Ovary (tissue), 9 donors: ENCODE data around the gene ERG. TPM values are rescaled to one million over a fixed set of nuclear protein-coding genes. Genes with fewer than 3 reads are reported as not detected.

Source experiments
- DNase-seq, 5 donors: peaks; one replicate each; pipeline ENCODE4 v3.0.0-alpha.2; 2019 to 2020
- H3K27ac ChIP-seq, 2 donors: fragments of 200-600 bp; one replicate each; pipeline versions ENCODE4 v1.5.1 to v1.8.0; 2019 to 2022
- H3K27me3 ChIP-seq: fragments of 200-600 bp; one replicate; pipeline ENCODE4 v1.8.0; 2022
- H3K36me3 ChIP-seq: fragments of 200-600 bp; sonication (generic); one replicate; pipeline ENCODE4 v1.5.1; 2019
- H3K4me1 ChIP-seq: one replicate; pipeline ENCODE4 v1.8.1; 2013; ENCODE audit warnings: mild to moderate bottlenecking, moderate library complexity; ENCODE audit not compliant: insufficient read depth
- H3K4me3 ChIP-seq: fragments of 200-600 bp; sonication (generic); one replicate; pipeline ENCODE4 v1.5.1; 2017
- H3K9me3 ChIP-seq, 2 donors: fragments of 200-600 bp in 1 of 2; sonication (generic) in 1 of 2; one replicate each; pipeline versions ENCODE4 v1.5.1 to v1.8.1; 2013 to 2019; ENCODE audit warnings: mild to moderate bottlenecking in 1 of 2, moderate library complexity in 1 of 2
- EP300 ChIP-seq: sonication (generic); formaldehyde crosslinking; IDR thresholded peaks from one replicate; pipeline ENCODE4 v1.6.1; 2017; ENCODE audit warnings: antibody characterized with exemption
- POLR2A ChIP-seq: fragments of 450-650 bp; IDR thresholded peaks from one replicate; pipeline ENCODE4 v1.6.1; 2017; ENCODE audit warnings: antibody characterized with exemption, mild to moderate bottlenecking, moderate library complexity
- WGBS, 3 donors: extraction: QIAGEN DNeasy Blood & Tissue Kit in 1 of 3; methylation state at CpG; one replicate each; pipeline versions ENCODE4 v1.1.5 to v1.1.7; 2013 to 2017; 5-methylcytosine and 5-hydroxymethylcytosine counted together
- intact Hi-C, 4 donors: fragments of 100-400 bp; cut with DNase I; formaldehyde crosslinking; loops; one replicate each; pipeline versions ENCODE4 v1.11.0 to v1.15.1; 2022 to 2023
- polyA plus RNA-seq, 2 donors: library from polyadenylated mRNA; stranded (reverse); fragments of 200-250 nt in 1 of 2; fragments of 350-450 nt in 1 of 2; fragmentation: Illumina TruSeq in 1 of 2; extraction: RNeasy Lipid Tissue Mini Kit (QIAGEN cat#74804) in 1 of 2; gene quantifications; one replicate each; pipeline ENCODE4 v1.2.3, GENCODE V29; 2013 to 2014
- total RNA-seq, 7 donors: library from RNA; depleted of rRNA in 2 of 7; stranded (reverse); fragments of >200 nt in 2 of 7; fragmentation: NEBNext Ultra II Directional in 3 of 7; extraction: Animal tissue kit (Norgen Biotek cat#: 25700) in 3 of 7; gene quantifications; one replicate each; pipeline versions ENCODE4 v1.1.0 to v1.2.4, GENCODE V29; 2016 to 2023
- TF ChIP-seq, protein P1 (sequence below), 3 donors: fragments of 450-650 bp in 2 of 3; fragments of 200-600 bp in 1 of 3; IDR thresholded peaks; one replicate each; pipeline versions ENCODE4 v1.5.1 to v1.8.0; 2016 to 2022; ENCODE audit warnings: antibody characterized with exemption in 3 of 3, mild to moderate bottlenecking in 1 of 3
- donor health status: DM: no; HTN: no; CAD: no; lungs with moderate emphysema.
- donor health status: DM: no; HTN: no; CAD: no.
- donor health status: Bipolar disorder and iron deficiency.
- donor health status: DM: yes; HTN: yes; CAD: no.
- donor health status: DM: no; HTN: no; CAD: no.
- donor health status: DM: yes; HTN: yes; CAD: no.

ERG gene
- total and polyA plus RNA-seq, 9 donors: 3.8 to 23.1 (median 9.5) TPM

- intact Hi-C loops: no loop called here
- Histone ChIP-seq H3K36me3 (no peaks in the 10 kb centered on the region), H3K27me3 (no peaks in the 10 kb centered on the region), H3K9me3 (no peaks in the 10 kb centered on the region), H3K4me3 (no peak overlapping the region), H3K27ac (no peak overlapping the region), H3K4me1 (peaks cover 10% of the 10 kb centered on the region)
- DNase-seq: no peak
- WGBS, 3 donors: 80 to 82% (median 81%) methylated on average over 4 of the region's 4 CpGs
- TF ChIP-seq, protein P1, sequence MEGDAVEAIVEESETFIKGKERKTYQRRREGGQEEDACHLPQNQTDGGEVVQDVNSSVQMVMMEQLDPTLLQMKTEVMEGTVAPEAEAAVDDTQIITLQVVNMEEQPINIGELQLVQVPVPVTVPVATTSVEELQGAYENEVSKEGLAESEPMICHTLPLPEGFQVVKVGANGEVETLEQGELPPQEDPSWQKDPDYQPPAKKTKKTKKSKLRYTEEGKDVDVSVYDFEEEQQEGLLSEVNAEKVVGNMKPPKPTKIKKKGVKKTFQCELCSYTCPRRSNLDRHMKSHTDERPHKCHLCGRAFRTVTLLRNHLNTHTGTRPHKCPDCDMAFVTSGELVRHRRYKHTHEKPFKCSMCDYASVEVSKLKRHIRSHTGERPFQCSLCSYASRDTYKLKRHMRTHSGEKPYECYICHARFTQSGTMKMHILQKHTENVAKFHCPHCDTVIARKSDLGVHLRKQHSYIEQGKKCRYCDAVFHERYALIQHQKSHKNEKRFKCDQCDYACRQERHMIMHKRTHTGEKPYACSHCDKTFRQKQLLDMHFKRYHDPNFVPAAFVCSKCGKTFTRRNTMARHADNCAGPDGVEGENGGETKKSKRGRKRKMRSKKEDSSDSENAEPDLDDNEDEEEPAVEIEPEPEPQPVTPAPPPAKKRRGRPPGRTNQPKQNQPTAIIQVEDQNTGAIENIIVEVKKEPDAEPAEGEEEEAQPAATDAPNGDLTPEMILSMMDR (IDR thresholded peaks at IDR 0.05): no peak
- no peak for TF ChIP-seq POLR2A
- TF ChIP-seq EP300: no peak
These were observed 61.9 kb downstream of the ERG start for GRCh38 chr21:38436341-38436740.

- TF ChIP-seq EP300 (no peak), POLR2A (no peak)
- TF ChIP-seq, protein P1 (IDR thresholded peaks at IDR 0.05): no peak
- Histone ChIP-seq H3K4me3 (peak overlapping the region; percentile 25), H3K27me3 (no peaks in the 10 kb centered on the region), H3K9me3 (no peaks in the 10 kb centered on the region), H3K4me1 (peaks cover 10% of the 10 kb centered on the region), H3K36me3 (no peaks in the 10 kb centered on the region), H3K27ac (peak overlapping the region in 1 of 2 donors; percentile 39)
- intact Hi-C loops: no loop called here
- no peak for DNase-seq
- WGBS, 3 donors: 4 to 11% (median 6%) methylated on average over 8 of the region's 8 CpGs
These were observed 63.3 kb downstream of the ERG start for GRCh38 chr21:38434913-38435533.

DNA sequence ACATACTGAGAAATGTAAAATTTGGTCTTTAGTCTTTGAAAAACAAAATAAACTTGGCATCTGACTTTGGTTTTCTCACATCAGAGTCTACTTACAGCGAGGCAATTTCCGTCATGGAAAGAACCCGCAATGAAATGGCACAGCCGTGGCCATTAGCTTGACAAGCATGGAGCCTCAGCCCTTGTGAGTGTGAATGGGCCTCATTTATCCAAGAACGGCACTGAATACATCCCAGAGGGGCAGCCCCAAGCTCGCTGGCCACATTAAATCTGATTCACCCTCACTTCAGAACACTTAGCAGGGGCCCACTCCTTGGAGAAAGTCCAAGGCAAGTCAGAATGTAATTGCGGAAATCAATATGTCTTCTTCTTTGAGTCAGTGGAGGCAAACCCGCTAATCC is 64.8 kb downstream of the ERG start:
- TF ChIP-seq, protein P1 (IDR thresholded peaks at IDR 0.05): no peak
- TF ChIP-seq POLR2A (no peak), EP300 (no peak)
- 89 to 96% (median 95%) methylated on average over 8 of the region's 8 CpGs for WGBS, 3 donors
- no peaks in the 10 kb centered on the region for H3K36me3 ChIP-seq
- H3K4me3 ChIP-seq: no peak overlapping the region
- intact Hi-C loops: no loop called here
- no peak overlapping the region for H3K27ac ChIP-seq
- no peaks in the 10 kb centered on the region for H3K27me3 ChIP-seq
- DNase-seq: no peak
- H3K9me3 ChIP-seq: no peaks in the 10 kb centered on the region
- peaks cover 3% of the 10 kb centered on the region for H3K4me1 ChIP-seq

GRCh38 chr21:38430401-38430984 is 67.8 kb downstream of the ERG start:
- Histone ChIP-seq H3K27ac (no peak overlapping the region), H3K4me3 (no peak overlapping the region), H3K9me3 (no peaks in the 10 kb centered on the region), H3K27me3 (no peaks in the 10 kb centered on the region), H3K36me3 (no peaks in the 10 kb centered on the region), H3K4me1 (peaks cover 3% of the 10 kb centered on the region)
- TF ChIP-seq EP300 (no peak), POLR2A (no peak)
- TF ChIP-seq, protein P1 (IDR thresholded peaks at IDR 0.05): no peak
- no peak for DNase-seq
- intact Hi-C loops: no loop called here
